GM12878 (cell line): Measurements from ENCODE around the gene CHD5. TPM values are rescaled to one million over a fixed set of nuclear protein-coding genes. Genes with fewer than 3 reads are reported as not detected.

Experiments used
- ATAC-seq: fragments of 200-7000 bp; cut with Tn5 transposase; 3 replicates; pipeline ENCODE4 v1.9.1; 2020; ENCODE audit warnings: mild to moderate bottlenecking, moderate library complexity
- BruUV-seq: library from RNA; stranded (reverse); fragments of 400-500 nt; replicated peaks from 2 replicates; lab custom pipeline; 2021; lab: Mats Ljungman, UMichigan
- CTCF ChIA-PET: fragments of 300-600 bp; sonication (Branson Sonifier 250); formaldehyde crosslinking; extraction: SDS; loops from one replicate; lab custom pipeline; 2021; ENCODE audit warnings: inconsistent platforms; lab: Yijun Ruan, JAX
- POLR2A ChIA-PET: fragments of 350-600 bp; formaldehyde crosslinking; extraction: SDS; loops from one replicate; lab custom pipeline; 2021; ENCODE audit warnings: inconsistent platforms; lab: Charles Lee
- RAD21 ChIA-PET: fragments of 300-600 bp; sonication (Branson Sonifier 250); formaldehyde crosslinking; loops from one replicate; lab custom pipeline; 2023; ENCODE audit warnings: antibody characterized with exemption; ENCODE audit not compliant: unreplicated experiment; lab: Charles Lee
- SMC1A ChIA-PET: fragments of 300-600 bp; sonication (Branson Sonifier 250); formaldehyde crosslinking; loops from one replicate; lab custom pipeline; 2023; ENCODE audit not compliant: unreplicated experiment, uncharacterized antibody; lab: Charles Lee
- DNase-seq: peaks from one replicate; pipeline ENCODE4 v3.0.0-alpha.2; 2011; ENCODE audit warnings: low read depth, low spot score
- FAIRE-seq: peaks from 3 replicates; lab custom pipeline; 2011; peaks lifted over from hg19 to GRCh38; lab: Jason Lieb, UNC
- H2AFZ ChIP-seq: 2 replicates; pipeline ENCODE4 v1.6.0; 2011; ENCODE audit warnings: low read depth, low read length, control low read depth; ENCODE audit not compliant: control insufficient read depth
- H3K27ac ChIP-seq: 2 replicates; pipeline ENCODE4 v1.5.1; 2011; ENCODE audit warnings: control low read depth; ENCODE audit not compliant: control insufficient read depth, insufficient read depth
- H3K27me3 ChIP-seq, 2 experiments: replicated peaks in 1 of 2; 2 replicates each; pipeline versions ENCODE4 v1.6.0 to v1.6.1; 2011; ENCODE audit warnings: low read length in 1 of 2; ENCODE audit not compliant: control insufficient read depth in 2 of 2, insufficient read depth in 2 of 2
- H3K36me3 ChIP-seq, 2 experiments: 2 replicates each; pipeline ENCODE4 v1.5.1; 2011; ENCODE audit warnings: low read length in 1 of 2; ENCODE audit not compliant: control insufficient read depth in 2 of 2, insufficient read depth in 2 of 2
- H3K4me1 ChIP-seq: 2 replicates; pipeline ENCODE4 v1.6.1; 2011; ENCODE audit warnings: mild to moderate bottlenecking, low read length, moderate library complexity, mixed read lengths; ENCODE audit not compliant: control insufficient read depth, insufficient read depth
- H3K4me2 ChIP-seq: 2 replicates; pipeline ENCODE4 v1.6.0; 2011; ENCODE audit warnings: control low read depth; ENCODE audit not compliant: control insufficient read depth, insufficient read depth
- H3K4me3 ChIP-seq: fragments of 200-600 bp; sonication (generic); 2 replicates; pipeline ENCODE4 v1.5.1; 2016
- H3K79me2 ChIP-seq: 2 replicates; pipeline ENCODE4 v1.6.0; 2011; ENCODE audit warnings: low read length; ENCODE audit not compliant: control insufficient read depth, insufficient read depth
- H3K9ac ChIP-seq: 2 replicates; pipeline ENCODE4 v1.8.0; 2011; ENCODE audit warnings: low read length, control low read depth, mixed read lengths; ENCODE audit not compliant: control insufficient read depth, insufficient read depth
- H3K9me3 ChIP-seq: replicated peaks from 3 replicates; pipeline ENCODE4 v1.5.1; 2011; ENCODE audit warnings: mild to moderate bottlenecking, low read length; ENCODE audit not compliant: control insufficient read depth, insufficient read depth
- H4K20me1 ChIP-seq: 2 replicates; pipeline ENCODE4 v1.6.0; 2011; ENCODE audit not compliant: control insufficient read depth, insufficient read depth
- CHD4 ChIP-seq: fragments of 200-600 bp; sonication (generic); IDR thresholded peaks from 2 replicates; pipeline ENCODE4 v1.6.1; 2016; ENCODE audit warnings: mild to moderate bottlenecking
- ESRRA ChIP-seq: IDR thresholded peaks from 2 replicates; pipeline ENCODE4 v1.6.1; 2012; ENCODE audit warnings: mild to moderate bottlenecking, low read length, improper control_type of control experiment
- HDAC2 ChIP-seq: fragments of 200-600 bp; sonication (generic); IDR thresholded peaks from 2 replicates; pipeline ENCODE4 v1.6.1; 2017
- KDM1A ChIP-seq: fragments of 200-600 bp; sonication (generic); IDR thresholded peaks from 2 replicates; pipeline ENCODE4 v1.6.1; 2016; ENCODE audit warnings: borderline replicate concordance
- MYB ChIP-seq: fragments of 150-350 bp; IDR thresholded peaks from 2 replicates; pipeline ENCODE4 v1.6.1; 2014; ENCODE audit warnings: mild to moderate bottlenecking, low read depth, low read length, borderline replicate concordance
- NBN ChIP-seq: fragments of 450-650 bp; IDR thresholded peaks from 2 replicates; pipeline ENCODE4 v1.6.1; 2016
- PAX8 ChIP-seq: fragments of 450-650 bp; IDR thresholded peaks from 2 replicates; pipeline ENCODE4 v1.6.1; 2017; ENCODE audit warnings: mild to moderate bottlenecking, moderate library complexity
- RELB ChIP-seq: fragments of 450-650 bp; IDR thresholded peaks from 2 replicates; pipeline ENCODE4 v1.6.1; 2017; ENCODE audit warnings: low read depth, mild to moderate bottlenecking, moderate library complexity
- RFX5 ChIP-seq: IDR thresholded peaks from 2 replicates; pipeline ENCODE4 v1.6.1; 2011; ENCODE audit warnings: low read depth, low read length, improper control_type of control experiment
- RUNX3 ChIP-seq: IDR thresholded peaks from 2 replicates; pipeline ENCODE4 v1.6.1; 2012; ENCODE audit warnings: low read length, inconsistent platforms
- SREBF1 ChIP-seq: IDR thresholded peaks from 2 replicates; pipeline ENCODE4 v1.6.1; 2012; ENCODE audit warnings: mild to moderate bottlenecking, low read length
- SREBF2 ChIP-seq: IDR thresholded peaks from 2 replicates; pipeline ENCODE4 v1.6.1; 2012; ENCODE audit warnings: mild to moderate bottlenecking, low read length
- ZBED1 ChIP-seq: IDR thresholded peaks from 2 replicates; pipeline ENCODE4 v1.6.1; 2016; ENCODE audit warnings: borderline replicate concordance
- ZBTB11 ChIP-seq: fragments of 450-650 bp; formaldehyde crosslinking; IDR thresholded peaks from 2 replicates; pipeline ENCODE4 v1.5.0; 2022; ENCODE audit warnings: mild to moderate bottlenecking, missing genetic modification characterization
- ZBTB33 ChIP-seq: fragments of 450-650 bp; IDR thresholded peaks from 2 replicates; pipeline ENCODE4 v1.6.1; 2017; ENCODE audit warnings: mild to moderate bottlenecking
- whole genome bisulfite sequencing: methylation state at CpG from one replicate; pipeline ENCODE4 v1.1.6; 2016; ENCODE audit warnings: low lambda C conversion rate; ENCODE audit not compliant: insufficient replicate concordance, insufficient coverage; ENCODE audit errors: missing lambda C conversion rate; 5-methylcytosine and 5-hydroxymethylcytosine counted together
- in situ Hi-C: fragments of 300-500 bp; cut with MboI; formaldehyde crosslinking; loops from 9 replicates; pipeline ENCODE4 v1.14.3; 2018; ENCODE audit warnings: mixed read lengths
- intact Hi-C: fragments of 100-400 bp; cut with micrococcal nuclease; formaldehyde crosslinking; loops from one replicate; pipeline ENCODE4 v1.14.2; 2022; ENCODE audit not compliant: unreplicated experiment
- polyA plus RNA-seq, 11 experiments: library from polyadenylated mRNA; depleted of rRNA in 4 of 11; unstranded in 6 of 11; stranded (reverse) in 5 of 11; fragments of >200 nt; fragmentation: Nextera tagmentation in 4 of 11; fragmentation: Illumina TruSeq in 1 of 11; extraction: Ambion mirVana in 4 of 11; extraction: Trizol in 1 of 11; gene quantifications; 1 replicate in 1 of 11; 2 replicates in 10 of 11; pipeline versions ENCODE4 v1.2.1 to v1.2.3, GENCODE V29; 2011 to 2016; ENCODE audit warnings: inconsistent platforms in 2 of 11, missing spikeins in 2 of 11, low read depth in 1 of 11
- total RNA-seq, 4 experiments: library from RNA; depleted of rRNA in 3 of 4; stranded (reverse); fragments of >200 nt in 3 of 4; fragmentation: Illumina TruSeq in 1 of 4; extraction: Trizol in 1 of 4; gene quantifications; 2 replicates each; pipeline versions ENCODE4 v1.2.1 to v1.2.3, GENCODE V29; 2013 to 2021

CHD5 gene
- total and polyA plus RNA-seq, 10 of the 15 experiments (the other 5 are each of a cell fraction or from before 2014, with no cell fraction given) = 0.03 to 0.49 (median 0.13) TPM; not detected in 3

- Histone ChIP-seq H3K9me3 (no peaks in the 10 kb centered on the region), H3K4me3 (no peak overlapping the region), H3K27ac (no peak overlapping the region), H3K79me2 (no peaks in the 10 kb centered on the region), H2AFZ (no peak overlapping the region), H3K36me3 (peaks cover 9 to 13% of the 10 kb centered on the region in 2 experiments), H3K4me2 (no peak overlapping the region), H3K9ac (no peak overlapping the region), H3K4me1 (no peaks in the 10 kb centered on the region), H4K20me1 (peaks cover 4% of the 10 kb centered on the region), H3K27me3 (no peaks in the 10 kb centered on the region)
- POLR2A ChIA-PET = no interaction called here
- SMC1A ChIA-PET = no interaction called here
- CTCF ChIA-PET = no interaction called here
- RAD21 ChIA-PET = no interaction called here
- FAIRE-seq (no peak), DNase-seq (no peak), ATAC-seq (no peak)
- TF ChIP-seq RFX5 = no peak
- TF ChIP-seq NBN = no peak
- TF ChIP-seq SREBF2 = no peak
- TF ChIP-seq RELB = no peak
- TF ChIP-seq KDM1A = no peak
- no peak for TF ChIP-seq ZBED1
- no peak for TF ChIP-seq ZBTB33
- no peak for TF ChIP-seq SREBF1
- no peak for TF ChIP-seq ESRRA
- TF ChIP-seq RUNX3 = no peak
- TF ChIP-seq HDAC2 = no peak
- no peak for TF ChIP-seq MYB
- no peak for TF ChIP-seq PAX8
- no peak for TF ChIP-seq ZBTB11 (CRISPR knock-in tag)
- TF ChIP-seq CHD4 = no peak
- no TSS peak for BruUV-seq
- in situ Hi-C loops (no loop called here), intact Hi-C loops (no loop called here)
- 91% methylated on average over 13 of the region's 14 CpGs for WGBS
Observed at GRCh38 chr1:6069573-6069972, 110.5 kb downstream of the CHD5 start.
